HL-60 (cell line): ENCODE measurements around the gene SKI.

Experiments
- CTCF ChIP-seq: IDR thresholded peaks from one replicate; pipeline ENCODE4 v1.5.1; 2011; ENCODE audit warnings: low read length, control low read depth, inconsistent platforms; ENCODE audit not compliant: insufficient read depth
- GABPA ChIP-seq: IDR thresholded peaks from 2 replicates; pipeline ENCODE4 v1.6.1; 2012; ENCODE audit warnings: low read depth
- POLR2AphosphoS5 ChIP-seq: IDR thresholded peaks from 2 replicates; pipeline ENCODE4 v1.6.1; 2012; ENCODE audit warnings: low read depth
- REST ChIP-seq: IDR thresholded peaks from 2 replicates; pipeline ENCODE4 v1.6.1; 2012; ENCODE audit warnings: low read depth; ENCODE audit not compliant: insufficient replicate concordance
- SPI1 ChIP-seq: IDR thresholded peaks from 2 replicates; pipeline ENCODE4 v1.6.1; 2012; ENCODE audit warnings: low read depth, mild to moderate bottlenecking, borderline replicate concordance

- TF ChIP-seq CTCF (no peak), POLR2AphosphoS5 (no peak), SPI1 (no peak), GABPA (no peak), REST (no peak)
Measured at GRCh38 chr1:2328676-2329455, 100.7 kb downstream of the SKI start.
